ENCODE data around the gene ARHGAP35. TPM values are rescaled to one million over a fixed set of nuclear protein-coding genes. Genes with fewer than 3 reads are reported as not detected.
"Not testable (repeated sequence)": the region's sequence is repeated elsewhere in the genome, so short reads cannot be mapped to it uniquely, and the experiment has no call there.

The ARHGAP35 gene
- total RNA-seq, 1 donor from 2014 or later, result 127 TPM

GRCh38 chr19:46863818-46864629 lies 3.2 kb downstream of the ARHGAP35 start:
- DNase-seq, result no peak

GRCh38 chr19:46866407-46867136 lies 5.8 kb downstream of the ARHGAP35 start:
- DNase-seq, result no peak
- peaks cover 28% of the 10 kb centered on the region for H3K4me1 Mint-ChIP-seq (ENCODE audit: low read depth, unreplicated experiment)
- TF ChIP-seq, protein P1, sequence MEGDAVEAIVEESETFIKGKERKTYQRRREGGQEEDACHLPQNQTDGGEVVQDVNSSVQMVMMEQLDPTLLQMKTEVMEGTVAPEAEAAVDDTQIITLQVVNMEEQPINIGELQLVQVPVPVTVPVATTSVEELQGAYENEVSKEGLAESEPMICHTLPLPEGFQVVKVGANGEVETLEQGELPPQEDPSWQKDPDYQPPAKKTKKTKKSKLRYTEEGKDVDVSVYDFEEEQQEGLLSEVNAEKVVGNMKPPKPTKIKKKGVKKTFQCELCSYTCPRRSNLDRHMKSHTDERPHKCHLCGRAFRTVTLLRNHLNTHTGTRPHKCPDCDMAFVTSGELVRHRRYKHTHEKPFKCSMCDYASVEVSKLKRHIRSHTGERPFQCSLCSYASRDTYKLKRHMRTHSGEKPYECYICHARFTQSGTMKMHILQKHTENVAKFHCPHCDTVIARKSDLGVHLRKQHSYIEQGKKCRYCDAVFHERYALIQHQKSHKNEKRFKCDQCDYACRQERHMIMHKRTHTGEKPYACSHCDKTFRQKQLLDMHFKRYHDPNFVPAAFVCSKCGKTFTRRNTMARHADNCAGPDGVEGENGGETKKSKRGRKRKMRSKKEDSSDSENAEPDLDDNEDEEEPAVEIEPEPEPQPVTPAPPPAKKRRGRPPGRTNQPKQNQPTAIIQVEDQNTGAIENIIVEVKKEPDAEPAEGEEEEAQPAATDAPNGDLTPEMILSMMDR (IDR thresholded peaks at IDR 0.05; ENCODE audit: partially characterized antibody, unreplicated experiment), result no peak
- H3K4me3 Mint-ChIP-seq (ENCODE audit: unreplicated experiment), result no peak overlapping the region
- no peaks in the 10 kb centered on the region for H3K9me3 Mint-ChIP-seq (ENCODE audit: unreplicated experiment)
- H3K27ac Mint-ChIP-seq (ENCODE audit: unreplicated experiment), result no peak overlapping the region
- H3K36me3 Mint-ChIP-seq (ENCODE audit: unreplicated experiment), result no peaks in the 10 kb centered on the region
- H3K27me3 Mint-ChIP-seq (ENCODE audit: unreplicated experiment), result no peaks in the 10 kb centered on the region

More at GRCh38 chr19:46863818-46864629, 3.2 kb downstream of the ARHGAP35 start:
- TF ChIP-seq, protein P1 (IDR thresholded peaks at IDR 0.05; ENCODE audit: partially characterized antibody, unreplicated experiment), result no peak
- no peak overlapping the region for H3K27ac Mint-ChIP-seq (ENCODE audit: unreplicated experiment)
- H3K36me3 Mint-ChIP-seq (ENCODE audit: unreplicated experiment), result no peaks in the 10 kb centered on the region
- H3K4me1 Mint-ChIP-seq (ENCODE audit: low read depth, unreplicated experiment), result peaks cover 30% of the 10 kb centered on the region
- H3K27me3 Mint-ChIP-seq (ENCODE audit: unreplicated experiment), result peaks cover 6% of the 10 kb centered on the region
- H3K4me3 Mint-ChIP-seq (ENCODE audit: unreplicated experiment), result no peak overlapping the region
- peaks cover 5% of the 10 kb centered on the region for H3K9me3 Mint-ChIP-seq (ENCODE audit: unreplicated experiment)

DNA sequence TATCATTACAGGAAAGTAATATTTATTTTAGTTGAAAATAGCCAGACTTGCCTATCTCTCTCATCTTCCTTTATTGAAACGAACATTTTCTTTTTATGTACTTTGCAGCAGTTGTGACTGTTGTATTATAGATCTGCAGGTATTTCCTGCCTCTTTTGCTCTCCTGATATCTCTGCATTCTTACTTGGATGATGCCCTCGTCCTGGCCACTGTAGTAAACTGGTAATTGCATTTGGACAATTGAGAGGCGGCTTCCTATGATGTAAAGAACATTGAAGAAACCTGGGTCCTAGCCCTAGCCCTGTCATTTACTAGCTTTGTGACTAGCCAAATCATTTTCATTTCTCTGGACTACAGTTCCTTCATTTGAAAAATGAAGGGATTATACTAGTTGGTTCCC lies 6.4 kb downstream of the ARHGAP35 start:
- Mint-ChIP-seq H3K9me3 (ENCODE audit: unreplicated experiment) (no peaks in the 10 kb centered on the region), H3K27ac (ENCODE audit: unreplicated experiment) (no peak overlapping the region)
- TF ChIP-seq, protein P1 (IDR thresholded peaks at IDR 0.05; ENCODE audit: partially characterized antibody, unreplicated experiment), result no peak

GRCh38 chr19:46868025-46868802 lies 7.4 kb downstream of the ARHGAP35 start:
- Mint-ChIP-seq H3K27ac (ENCODE audit: unreplicated experiment) (no peak overlapping the region), H3K4me1 (ENCODE audit: low read depth, unreplicated experiment) (peaks cover 28% of the 10 kb centered on the region), H3K9me3 (ENCODE audit: unreplicated experiment) (no peaks in the 10 kb centered on the region), H3K36me3 (ENCODE audit: unreplicated experiment) (no peaks in the 10 kb centered on the region), H3K27me3 (ENCODE audit: unreplicated experiment) (no peaks in the 10 kb centered on the region), H3K4me3 (ENCODE audit: unreplicated experiment) (no peak overlapping the region)
- no peak for DNase-seq
- TF ChIP-seq, protein P1 (IDR thresholded peaks at IDR 0.05; ENCODE audit: partially characterized antibody, unreplicated experiment), result no peak

More for the DNA sequence above, 6.4 kb downstream of the ARHGAP35 start:
- Mint-ChIP-seq H3K36me3 (ENCODE audit: unreplicated experiment) (no peaks in the 10 kb centered on the region), H3K4me3 (ENCODE audit: unreplicated experiment) (no peak overlapping the region), H3K27me3 (ENCODE audit: unreplicated experiment) (no peaks in the 10 kb centered on the region), H3K4me1 (ENCODE audit: low read depth, unreplicated experiment) (peaks cover 28% of the 10 kb centered on the region)
- DNase-seq, result no peak

DNA sequence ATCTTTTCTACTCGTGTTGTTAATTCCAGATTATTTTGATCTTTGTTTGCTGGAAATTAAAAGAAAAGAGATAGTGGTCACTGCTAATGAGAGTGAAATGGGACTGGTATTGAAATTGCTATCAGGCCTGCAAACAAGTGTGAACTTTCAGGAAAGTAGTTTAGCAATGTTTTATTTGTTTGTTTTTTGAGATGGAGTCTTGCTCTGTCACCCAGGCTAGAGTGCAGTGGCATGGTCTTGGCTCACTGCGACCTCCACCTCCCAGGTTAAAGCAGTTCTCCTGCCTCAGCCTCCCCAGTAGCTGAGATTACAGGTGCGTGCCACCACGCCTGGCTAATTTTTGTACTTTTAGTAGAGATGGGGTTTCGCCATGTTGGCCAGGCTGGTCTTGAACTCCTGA lies 10.4 kb downstream of the ARHGAP35 start:
- H3K27ac Mint-ChIP-seq (ENCODE audit: unreplicated experiment); H3K36me3 Mint-ChIP-seq (ENCODE audit: unreplicated experiment); H3K9me3 Mint-ChIP-seq (ENCODE audit: unreplicated experiment); H3K27me3 Mint-ChIP-seq (ENCODE audit: unreplicated experiment); H3K4me3 Mint-ChIP-seq (ENCODE audit: unreplicated experiment); DNase-seq: not testable (repeated sequence)
- peaks cover 15% of the 10 kb centered on the region for H3K4me1 Mint-ChIP-seq (ENCODE audit: low read depth, unreplicated experiment)
